NCI-H2029 treated with DMSO at 0.1 percent for 48 hours (cell line): ENCODE measurements around the gene SAMD14.

Experiments used
- DNase-seq: peaks from one replicate; lab custom pipeline; 2025; lab: John Stamatoyannopoulos, UW

Gene SAMD14

GRCh38 chr17:50129728-50130558 is at the start of gene SAMD14:
Gene SAMD14, minus strand, starts transcription at chr17:50130160. Its CDS starts 5,201 bp downstream, at chr17:50124959.
- DNase-seq, result no peak

- peak; percentile 12 for DNase-seq
Measured at GRCh38 chr17:50177983-50178834, 48.2 kb upstream of the SAMD14 start.

GRCh38 chr17:50177476-50177875 is 47.5 kb upstream of the SAMD14 start:
- DNase-seq, result no peak

- DNase-seq, result no peak
Measured at GRCh38 chr17:50176559-50177357, 46.8 kb upstream of the SAMD14 start.

GRCh38 chr17:50175035-50175807 is 45.3 kb upstream of the SAMD14 start:
- no peak for DNase-seq

- DNase-seq, result no peak
Measured at GRCh38 chr17:50174444-50174843, 44.5 kb upstream of the SAMD14 start.

- no peak for DNase-seq
Measured at GRCh38 chr17:50173335-50173941, 43.5 kb upstream of the SAMD14 start.

GRCh38 chr17:50172936-50173334 is 43.0 kb upstream of the SAMD14 start:
- DNase-seq, result no peak

GRCh38 chr17:50172130-50172529 is 42.2 kb upstream of the SAMD14 start:
- DNase-seq, result no peak

- DNase-seq, result no peak
Measured at GRCh38 chr17:50171371-50172071, 41.6 kb upstream of the SAMD14 start.

GRCh38 chr17:50170662-50171370 is 40.9 kb upstream of the SAMD14 start:
- DNase-seq, result no peak

- DNase-seq, result no peak
Measured at GRCh38 chr17:50169881-50170459, 40.0 kb upstream of the SAMD14 start.

GRCh38 chr17:50169121-50169764 is 39.3 kb upstream of the SAMD14 start:
- no peak for DNase-seq

GRCh38 chr17:50168319-50168718 is 38.4 kb upstream of the SAMD14 start:
- no peak for DNase-seq

GRCh38 chr17:50167371-50167770 is 37.4 kb upstream of the SAMD14 start:
- no peak for DNase-seq

GRCh38 chr17:50166518-50167181 is 36.7 kb upstream of the SAMD14 start:
- DNase-seq, result no peak

GRCh38 chr17:50165867-50166517 is 36.0 kb upstream of the SAMD14 start, which contains the start of gene SGCA:
Gene SGCA, plus strand, starts transcription at chr17:50166005. Its CDS starts 36 bp downstream, at chr17:50166041.
- DNase-seq, result no peak

GRCh38 chr17:50165466-50165865 is 35.5 kb upstream of the SAMD14 start:
- DNase-seq, result no peak
